HTERT RPE-1 (cell line): ENCODE data around the gene GCN1.

Experiments
- in situ Hi-C: fragments of 300-500 bp; cut with MboI; formaldehyde crosslinking; loops from 4 replicates; pipeline ENCODE4 v1.14.3; 2020; ENCODE audit warnings: low sequenced_read_pairs

GCN1 gene

DNA sequence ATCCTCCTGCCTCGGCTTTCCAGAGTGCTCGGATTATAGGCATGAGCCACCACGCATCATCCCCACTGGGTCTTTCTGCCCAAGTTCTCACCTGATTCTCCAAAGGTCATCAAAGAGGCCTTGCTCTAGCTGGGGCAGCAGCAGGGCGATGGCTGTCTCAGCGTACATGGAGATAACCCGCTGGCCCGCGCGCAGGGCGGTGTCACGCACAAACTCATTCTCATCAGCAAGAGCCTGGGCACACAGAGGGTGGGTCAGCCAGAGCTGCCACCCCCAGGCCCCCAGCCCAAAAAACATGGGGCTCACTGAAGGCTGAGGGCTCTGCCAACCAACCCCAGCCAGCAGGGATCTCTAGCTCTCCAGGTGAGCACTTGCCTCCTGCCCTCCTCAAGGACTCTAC is 50.3 kb downstream of the GCN1 start:
- in situ Hi-C loops = no loop called here

GRCh38 chr12:120142231-120142877 is 52.2 kb downstream of the GCN1 start:
- in situ Hi-C loops = no loop called here

- in situ Hi-C loops = no loop called here
These were observed 53.2 kb downstream of the GCN1 start for GRCh38 chr12:120141336-120141735.

DNA sequence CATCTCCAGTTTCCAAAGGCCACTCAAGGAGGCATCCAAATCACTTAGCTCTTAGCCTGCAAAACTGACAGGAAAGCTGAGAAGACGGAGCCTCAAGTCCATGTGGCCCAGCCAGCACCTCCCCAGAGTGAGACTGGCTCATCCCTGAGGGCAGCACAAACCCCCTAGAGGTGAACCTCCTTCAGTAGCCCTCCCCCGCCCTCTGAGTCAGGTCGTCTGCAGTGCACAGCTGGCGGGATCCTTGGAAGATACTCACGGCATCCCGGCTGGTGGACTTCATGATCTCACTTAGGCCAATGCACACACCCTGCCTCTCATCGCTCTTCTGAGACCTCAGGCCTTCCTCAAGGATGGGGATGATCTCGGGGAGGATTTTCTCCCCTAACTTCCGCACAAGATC is 53.9 kb downstream of the GCN1 start:
- in situ Hi-C loops = no loop called here

- in situ Hi-C loops = no loop called here
These were observed 54.6 kb downstream of the GCN1 start for GRCh38 chr12:120139958-120140357.

DNA sequence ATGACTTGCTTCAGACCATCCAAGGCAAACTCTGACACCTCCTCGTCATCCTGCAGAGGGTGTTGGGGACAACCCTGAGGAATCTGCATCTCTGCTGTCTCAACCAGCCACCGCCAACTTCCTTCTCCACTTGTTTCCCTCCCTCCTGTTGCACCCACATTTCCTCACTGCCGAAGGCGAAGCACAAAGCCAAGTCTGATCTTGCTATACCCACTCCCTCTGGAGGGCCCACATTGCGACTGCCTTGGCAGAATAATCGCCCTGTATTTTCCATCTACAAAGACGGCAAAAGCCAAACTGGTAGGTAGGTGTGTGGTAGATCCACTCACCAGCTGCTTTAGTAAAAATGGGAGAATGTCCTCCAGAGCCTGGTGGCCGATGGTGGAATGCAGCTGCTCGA is 56.1 kb downstream of the GCN1 start:
- in situ Hi-C loops = no loop called here

GRCh38 chr12:120137833-120138232 is 56.7 kb downstream of the GCN1 start:
- in situ Hi-C loops = no loop called here

DNA sequence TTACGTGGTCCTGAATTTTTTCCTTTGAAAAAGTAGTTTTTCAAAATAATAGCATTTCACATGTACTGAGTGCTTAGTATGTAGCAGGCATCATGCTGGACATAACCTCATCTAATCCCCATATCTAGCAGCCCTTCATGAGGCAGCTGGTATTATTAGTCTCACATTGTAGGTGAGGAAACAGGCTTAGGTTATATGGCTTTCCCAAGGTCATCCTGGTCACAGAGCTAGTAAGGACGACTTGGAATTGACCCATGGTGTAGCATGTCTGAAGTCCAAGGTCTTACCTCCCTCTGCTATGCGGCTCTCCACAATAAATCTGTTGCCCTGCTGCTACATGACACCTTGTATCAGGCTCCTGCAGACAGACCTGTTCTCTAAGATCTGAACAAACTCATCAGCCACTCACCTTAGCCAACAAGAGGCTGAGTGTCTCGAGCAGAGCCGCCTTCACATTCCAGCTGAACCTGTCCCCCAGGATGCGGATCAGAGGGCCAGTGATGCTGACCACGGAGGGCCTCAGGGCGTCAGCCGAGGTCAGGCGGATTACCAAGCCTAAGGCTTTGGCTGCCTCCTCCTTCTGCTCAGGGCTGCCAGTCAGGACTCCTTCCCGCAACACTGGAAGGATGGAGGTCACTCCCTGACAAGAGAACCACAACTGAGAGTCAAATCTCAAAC is 58.3 kb downstream of the GCN1 start:
- in situ Hi-C loops = no loop called here

GRCh38 chr12:120134307-120134980 is 60.1 kb downstream of the GCN1 start:
- in situ Hi-C loops = no loop called here

DNA sequence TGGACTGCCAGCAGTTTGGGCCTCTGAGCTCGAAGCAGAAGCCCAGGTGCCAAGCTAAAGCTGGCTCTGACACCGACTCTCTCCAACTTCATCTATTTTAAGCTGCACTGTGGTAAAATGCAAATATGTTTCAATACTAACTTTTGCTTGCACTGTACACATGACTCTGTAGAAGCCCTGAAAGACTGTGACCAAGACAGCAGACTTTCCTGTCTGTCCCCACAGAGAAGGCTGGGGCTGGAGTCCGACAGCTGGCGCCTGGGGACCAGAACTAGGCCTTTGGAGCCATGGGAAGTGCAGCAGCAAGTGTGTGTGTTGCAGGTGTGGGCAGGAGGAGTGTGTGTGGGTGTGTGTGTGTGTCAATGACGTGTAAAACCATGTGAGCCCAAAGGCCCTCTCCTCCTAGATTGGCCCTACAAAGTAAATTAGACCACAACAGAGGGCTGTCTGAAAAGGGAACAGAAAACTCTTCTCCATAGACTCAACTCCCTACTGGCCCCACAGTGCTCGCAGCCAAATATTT is 61.6 kb downstream of the GCN1 start:
- in situ Hi-C loops = no loop called here

DNA sequence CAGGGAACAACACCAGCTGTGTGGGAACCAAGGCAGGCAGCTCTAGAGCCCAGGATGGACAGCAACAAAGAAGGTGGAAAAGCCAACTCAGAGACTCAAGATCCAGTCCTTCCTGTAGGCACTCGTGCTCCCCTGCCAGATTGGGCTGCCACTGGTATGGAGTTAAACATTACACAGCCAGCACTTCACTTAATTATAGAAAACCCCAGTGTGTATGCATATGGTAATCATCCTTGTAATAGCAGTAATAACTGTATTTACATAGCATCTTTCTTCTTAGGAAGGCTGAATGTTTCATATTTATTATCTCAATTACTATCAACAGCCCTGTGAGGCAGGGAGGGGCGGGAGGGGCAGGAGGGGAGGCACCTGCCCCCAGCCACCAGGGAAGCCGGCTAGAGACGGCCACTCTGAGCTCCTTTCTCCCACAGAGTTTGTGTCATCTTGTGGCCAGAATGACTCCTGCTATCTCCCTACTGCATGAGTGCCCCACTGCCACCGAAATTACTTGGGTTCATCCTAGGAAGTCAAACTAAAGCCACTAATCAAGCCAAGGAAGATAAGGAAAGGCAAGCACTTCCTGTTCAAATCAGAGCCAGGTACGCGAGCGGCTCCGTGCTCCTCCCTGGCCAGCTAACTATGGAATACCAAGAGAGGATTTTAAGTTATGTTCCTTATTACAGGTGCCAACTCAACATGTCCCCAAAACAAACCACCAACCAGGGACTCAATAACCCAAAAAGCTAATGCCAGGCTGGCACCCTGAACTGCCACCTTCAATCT is 62.3 kb downstream of the GCN1 start:
- in situ Hi-C loops = no loop called here

DNA sequence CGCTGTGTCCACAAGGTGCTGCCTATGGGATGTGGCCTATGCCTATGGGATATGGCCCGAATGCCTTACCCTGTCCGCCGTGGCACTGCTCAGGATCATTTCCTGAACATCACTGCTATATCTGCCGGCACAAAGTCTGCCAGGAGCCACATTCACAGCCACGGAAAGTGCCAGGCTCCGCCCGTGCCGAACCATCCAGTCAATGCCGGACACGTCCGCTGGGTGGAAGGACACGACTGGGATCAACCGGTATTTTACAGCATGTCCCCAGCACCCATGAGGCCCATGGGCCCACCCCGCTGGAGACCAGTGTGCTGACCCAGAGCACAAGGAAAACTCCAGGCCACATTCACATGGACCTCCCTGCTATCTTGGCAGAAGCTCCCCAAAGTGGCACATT is 63.4 kb downstream of the GCN1 start:
- in situ Hi-C loops = no loop called here

DNA sequence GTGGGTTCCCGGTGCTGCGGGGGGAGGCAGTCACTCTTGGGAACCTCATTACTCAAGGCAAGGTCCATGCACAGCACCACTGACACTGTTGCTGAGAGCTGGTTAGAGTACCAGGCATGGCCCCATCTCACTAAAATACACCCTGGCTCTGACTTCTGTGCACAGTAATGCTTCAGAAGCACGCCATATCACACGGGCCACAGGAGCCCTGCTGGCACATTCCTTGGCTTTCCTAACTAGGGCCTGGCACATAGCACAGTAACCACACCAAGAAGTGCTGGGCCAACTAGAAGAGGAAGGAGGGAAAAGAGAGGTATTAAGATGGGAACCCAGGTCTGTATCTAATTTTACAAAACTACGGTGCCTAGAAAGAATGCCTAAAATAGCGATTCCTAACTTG is 64.5 kb downstream of the GCN1 start:
- in situ Hi-C loops = no loop called here

GRCh38 chr12:120126635-120127005 is 67.9 kb downstream of the GCN1 start:
- in situ Hi-C loops = no loop called here

GRCh38 chr12:120125792-120126634 is 68.5 kb downstream of the GCN1 start:
- in situ Hi-C loops = no loop called here

GRCh38 chr12:120125029-120125428 is 69.5 kb downstream of the GCN1 start:
- in situ Hi-C loops = no loop called here

GRCh38 chr12:120121766-120122293 is 72.7 kb downstream of the GCN1 start:
- in situ Hi-C loops = no loop called here

DNA sequence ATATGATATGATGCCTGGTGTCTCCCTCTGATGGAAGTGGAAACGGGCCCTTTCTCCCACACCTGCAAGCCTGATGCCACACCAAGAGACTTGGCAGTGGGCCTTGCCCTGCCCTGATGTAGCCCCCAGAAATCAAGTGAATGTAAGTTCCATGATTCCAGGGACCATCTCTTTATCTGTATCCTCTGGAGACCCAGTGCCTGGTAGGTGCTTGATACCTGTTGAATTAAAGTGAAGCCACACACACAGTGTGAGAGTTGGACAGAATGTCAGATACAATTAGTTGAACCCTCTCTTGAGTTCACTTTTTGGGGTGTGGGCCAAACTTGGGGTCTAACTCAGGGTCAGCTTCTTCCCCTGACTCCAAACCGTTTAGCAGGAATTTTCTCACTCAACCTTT is 73.2 kb downstream of the GCN1 start:
- in situ Hi-C loops = no loop called here

DNA sequence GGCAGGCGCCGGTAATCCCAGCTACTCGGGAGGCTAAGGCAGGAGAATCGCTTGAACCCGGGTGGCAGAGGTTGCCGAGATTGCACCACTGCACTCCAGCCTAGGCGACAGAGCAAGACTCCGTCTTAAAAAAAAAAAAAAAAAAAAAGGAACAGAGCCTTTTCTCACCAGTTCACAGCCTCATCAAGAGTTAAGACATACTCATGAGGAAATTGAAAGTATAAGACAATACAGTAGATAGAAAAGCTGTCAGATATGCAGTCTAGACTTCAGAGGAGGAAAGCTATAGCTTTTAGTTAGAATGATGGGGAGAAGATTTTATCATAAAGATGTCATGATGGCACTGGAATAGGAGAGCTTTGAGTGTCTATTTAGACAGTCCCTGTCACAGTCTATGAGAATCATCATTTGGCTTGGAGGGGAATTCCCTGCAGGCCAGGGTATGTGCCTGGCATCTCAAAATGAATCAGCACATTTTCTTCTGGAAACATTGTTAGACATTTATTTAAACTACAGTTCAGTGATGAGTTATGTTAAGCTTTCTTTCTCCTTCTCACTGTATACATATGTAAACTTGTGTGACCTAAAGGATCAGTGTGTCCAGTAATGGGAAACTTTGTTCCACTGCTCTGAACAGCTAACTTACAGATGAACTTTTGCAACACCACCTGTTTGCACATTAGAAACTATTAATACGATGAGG is 75.1 kb downstream of the GCN1 start:
- in situ Hi-C loops = no loop called here
